GM19023 (cell line): ENCODE data around the gene MRPL3.

Source experiments
- ATAC-seq: cut with Tn5 transposase; IDR thresholded peaks from one replicate; pipeline ENCODE4 v1.9.1; 2021; ENCODE audit warnings: mild to moderate bottlenecking, moderate library complexity; ENCODE audit not compliant: unreplicated experiment

Gene MRPL3

DNA sequence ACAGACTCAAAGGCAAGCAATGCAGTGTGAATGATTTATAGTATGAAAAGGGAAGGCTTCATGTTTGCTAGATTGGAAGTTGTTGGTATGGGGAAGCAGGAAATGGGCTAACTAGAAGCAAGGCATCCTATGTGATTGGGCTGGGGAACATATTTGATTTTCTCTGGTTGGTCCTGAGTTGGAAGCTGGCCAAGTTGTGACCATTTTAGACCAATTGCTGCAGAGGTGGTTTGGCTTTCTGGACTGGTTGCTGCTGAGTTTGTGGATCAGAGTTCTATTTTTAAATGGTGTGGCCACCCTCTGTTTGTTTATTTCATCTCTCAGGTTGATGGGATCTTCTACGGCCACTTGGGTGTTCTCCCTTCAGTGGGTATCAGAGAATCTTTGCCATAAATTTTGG, 81.5 kb downstream of the MRPL3 start:
- ATAC-seq: no peak

DNA sequence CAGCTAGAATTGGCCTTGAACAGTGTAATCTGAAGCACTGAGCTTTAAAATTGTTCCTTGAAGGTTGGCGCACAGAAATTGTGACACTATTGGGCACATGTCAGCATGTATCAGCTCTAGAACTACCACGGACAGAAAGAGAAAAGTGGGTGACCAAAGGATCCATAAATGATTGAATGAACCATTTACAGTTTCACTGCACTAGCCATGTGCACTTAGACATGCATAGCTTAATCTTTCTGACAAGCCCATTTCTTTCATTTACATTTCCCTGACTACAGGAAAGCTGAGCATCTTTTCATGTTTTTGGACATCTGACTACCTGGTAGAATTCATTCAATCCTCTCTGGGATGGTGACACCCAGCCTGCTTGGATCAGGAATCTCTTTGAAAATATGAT, 85.0 kb downstream of the MRPL3 start:
- ATAC-seq: no peak
